GM21381 (cell line): ENCODE results near the gene ZNF280A.
"Not testable (repeated sequence)": the region's sequence is repeated elsewhere in the genome, so short reads cannot be mapped to it uniquely, and the experiment has no call there.

Experiments
- ATAC-seq: cut with Tn5 transposase; IDR thresholded peaks from one replicate; pipeline ENCODE4 v1.9.1; 2021; ENCODE audit warnings: mild to moderate bottlenecking, moderate library complexity; ENCODE audit not compliant: unreplicated experiment

Gene ZNF280A

GRCh38 chr22:22545084-22545483, 25.0 kb upstream of the ZNF280A start:
- ATAC-seq, result no peak

- no peak for ATAC-seq
Observed at GRCh38 chr22:22538226-22538989, 18.3 kb upstream of the ZNF280A start.

- ATAC-seq, result no peak
Observed at GRCh38 chr22:22536916-22537315, 16.8 kb upstream of the ZNF280A start.

- ATAC-seq, result no peak
Observed at GRCh38 chr22:22536515-22536914, 16.4 kb upstream of the ZNF280A start.

GRCh38 chr22:22535662-22536061, 15.6 kb upstream of the ZNF280A start:
- ATAC-seq, result no peak

- no peak for ATAC-seq
Observed at GRCh38 chr22:22534604-22535415, 14.7 kb upstream of the ZNF280A start.

- ATAC-seq, result no peak
Observed at GRCh38 chr22:22533863-22534262, 13.8 kb upstream of the ZNF280A start.

- ATAC-seq, result no peak
Observed at GRCh38 chr22:22533417-22533816, 13.3 kb upstream of the ZNF280A start.

- ATAC-seq, result not testable (repeated sequence)
Observed at GRCh38 chr22:22532547-22533071, 12.5 kb upstream of the ZNF280A start.

GRCh38 chr22:22531770-22532546, 11.9 kb upstream of the ZNF280A start:
- ATAC-seq, result no peak

- no peak for ATAC-seq
Observed at GRCh38 chr22:22528780-22529179, 8.7 kb upstream of the ZNF280A start.

GRCh38 chr22:22527312-22527711, 7.2 kb upstream of the ZNF280A start:
- ATAC-seq, result no peak

- no peak for ATAC-seq
Observed at GRCh38 chr22:22526125-22526912, 6.2 kb upstream of the ZNF280A start.

- ATAC-seq, result no peak
Observed at GRCh38 chr22:22523494-22523893, 3.4 kb upstream of the ZNF280A start.

GRCh38 chr22:22521631-22522030, 1.6 kb upstream of the ZNF280A start:
- ATAC-seq, result no peak

GRCh38 chr22:22520667-22521602, 865 bp upstream of the ZNF280A start:
- no peak for ATAC-seq

GRCh38 chr22:22519591-22519990, 479 bp downstream of the ZNF280A start:
- no peak for ATAC-seq

GRCh38 chr22:22516992-22517391, 3.1 kb downstream of the ZNF280A start:
- ATAC-seq, result no peak

- no peak for ATAC-seq
Observed at GRCh38 chr22:22515890-22516289, 4.2 kb downstream of the ZNF280A start.
